BJ (cell line): Measurements from ENCODE around the gene TIA1. TPM values are rescaled to one million over a fixed set of nuclear protein-coding genes. Genes with fewer than 3 reads are reported as not detected.

Experiments used
- CTCF ChIA-PET: fragments of 350-600 bp; formaldehyde crosslinking; extraction: SDS; loops from one replicate; lab custom pipeline; 2021; ENCODE audit warnings: antibody characterized with exemption, inconsistent platforms; lab: Yijun Ruan, JAX
- POLR2A ChIA-PET: fragments of 300-600 bp; sonication (Branson Sonifier 250); formaldehyde crosslinking; extraction: SDS; loops from one replicate; lab custom pipeline; 2021; ENCODE audit warnings: antibody characterized with exemption; lab: Charles Lee
- DNase-seq: peaks from one replicate; pipeline ENCODE4 v3.0.0-alpha.2; 2011; ENCODE audit warnings: low read depth
- H3K27me3 ChIP-seq: 2 replicates; pipeline ENCODE4 v1.6.0; 2011; ENCODE audit warnings: low read length; ENCODE audit not compliant: control insufficient read depth, insufficient read depth
- H3K36me3 ChIP-seq: 2 replicates; pipeline ENCODE4 v1.5.1; 2011; ENCODE audit warnings: low read length; ENCODE audit not compliant: control insufficient read depth, insufficient read depth
- H3K4me3 ChIP-seq: 2 replicates; pipeline ENCODE4 v1.5.1; 2011; ENCODE audit warnings: low read depth, mild to moderate bottlenecking, control low read depth, low read length
- CTCF ChIP-seq: IDR thresholded peaks from 2 replicates; pipeline ENCODE4 v1.5.1; 2011; ENCODE audit warnings: low read depth, mild to moderate bottlenecking, control low read depth, inconsistent platforms, low read length, moderate library complexity; ENCODE audit not compliant: insufficient read depth
- polyA plus RNA-seq: library from polyadenylated mRNA; depleted of rRNA; stranded (reverse); fragments of >200 nt; gene quantifications from 2 replicates; pipeline ENCODE4 v1.2.3, GENCODE V29; 2011

Gene TIA1
- polyA plus RNA-seq, 1 experiment, result 60.1 TPM

DNA sequence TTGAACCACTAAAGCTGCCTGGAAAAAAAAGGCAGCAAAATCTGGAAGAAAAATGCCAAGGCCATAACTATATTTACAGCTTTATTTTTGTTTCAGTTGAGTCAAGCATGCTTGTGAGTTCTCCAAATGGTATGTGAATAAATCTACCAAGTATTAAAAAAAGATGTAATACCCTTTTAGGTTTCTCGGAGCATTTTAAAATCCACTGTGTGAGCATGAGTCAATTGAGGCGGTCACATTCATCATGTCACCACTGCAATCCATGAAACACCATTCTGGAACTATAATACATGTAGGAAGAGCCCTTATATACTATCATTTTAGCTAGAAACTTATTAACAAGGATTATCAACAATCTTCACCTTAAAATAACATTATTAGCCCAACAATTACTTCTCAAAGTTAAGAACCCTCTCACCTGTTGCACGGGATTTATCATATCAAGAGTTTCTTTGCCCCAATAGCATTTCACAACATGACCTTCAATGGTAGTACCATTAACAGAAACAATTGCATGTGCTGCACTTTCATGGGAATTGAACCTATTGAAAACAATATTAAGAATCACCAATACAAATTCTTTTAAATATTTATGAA lies 33.4 kb downstream of the TIA1 start:
- Histone ChIP-seq H3K36me3 (peaks cover 2% of the 10 kb centered on the region), H3K4me3 (no peak overlapping the region), H3K27me3 (no peaks in the 10 kb centered on the region)
- ChIA-PET CTCF (no interaction called here), POLR2A (interaction anchor here (0.6 to 0.9 kb wide), 2 partner anchors 24 to 301 kb away, joined by 3 to 4 read pairs; partner anchors contain the start of genes C2orf42 and MXD1)
- no peak for TF ChIP-seq CTCF
- peak; percentile 90 for DNase-seq

- peaks cover under 1% of the 10 kb centered on the region for H3K36me3 ChIP-seq
Observed at GRCh38 chr2:70214365-70214764, 34.1 kb downstream of the TIA1 start.

GRCh38 chr2:70212298-70212932 lies 36.0 kb downstream of the TIA1 start:
- Histone ChIP-seq H3K36me3 (no peaks in the 10 kb centered on the region; the same call in 1 of the 2 replicates), H3K4me3 (no peak overlapping the region), H3K27me3 (no peaks in the 10 kb centered on the region)
- ChIA-PET CTCF (no interaction called here), POLR2A (no interaction called here)
- no peak for TF ChIP-seq CTCF
- DNase-seq, result no peak

More at GRCh38 chr2:70214365-70214764, 34.1 kb downstream of the TIA1 start:
- no peak for TF ChIP-seq CTCF
- no peaks in the 10 kb centered on the region for H3K27me3 ChIP-seq
- DNase-seq, result no peak
- H3K4me3 ChIP-seq, result no peak overlapping the region
- ChIA-PET POLR2A (interaction anchor here (0.6 to 0.9 kb wide), 2 partner anchors 23 to 300 kb away, joined by 3 to 4 read pairs; partner anchors contain the start of genes C2orf42 and MXD1), CTCF (no interaction called here)

DNA sequence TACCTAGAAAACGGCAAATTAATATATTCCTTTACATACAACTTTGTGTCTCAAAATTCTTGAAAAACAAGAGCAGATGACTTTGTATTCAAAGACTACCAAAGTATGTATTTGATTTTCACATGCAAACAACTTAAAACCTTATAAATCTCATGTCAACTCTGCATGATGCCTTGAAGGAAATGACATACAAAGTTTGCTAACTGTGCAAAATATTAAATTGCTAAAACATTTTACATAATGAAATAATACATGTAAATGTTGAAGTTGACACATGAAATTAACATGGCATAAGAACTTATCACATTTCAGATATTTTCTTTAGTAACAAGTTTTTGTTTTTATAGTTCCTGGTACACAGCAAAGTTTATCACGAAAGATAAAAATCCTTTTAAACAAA lies 36.8 kb downstream of the TIA1 start:
- TF ChIP-seq CTCF, result no peak
- CTCF ChIA-PET, result no interaction called here
- DNase-seq, result no peak

DNA sequence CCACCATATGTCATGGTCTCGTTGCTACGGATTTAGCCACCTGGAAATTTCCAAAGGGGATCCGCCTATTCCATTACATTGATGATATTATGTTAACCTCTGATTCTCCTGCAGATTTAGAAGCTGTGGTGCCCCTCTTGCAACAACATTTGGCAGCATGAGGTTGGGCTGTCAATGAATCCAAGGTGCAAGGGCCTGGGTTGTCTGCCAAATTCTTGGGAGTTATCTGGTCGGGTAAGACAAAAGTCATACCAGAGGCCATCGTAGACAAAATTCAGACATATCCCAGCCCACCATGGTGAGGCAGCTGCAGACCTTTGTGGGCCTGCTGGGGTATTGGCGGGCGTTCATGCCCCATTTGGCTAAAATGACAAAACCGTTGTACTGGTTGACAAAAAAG lies 44.0 kb downstream of the TIA1 start:
- no peak for DNase-seq

More for the DNA sequence above, 36.8 kb downstream of the TIA1 start:
- Histone ChIP-seq H3K27me3 (no peaks in the 10 kb centered on the region), H3K4me3 (no peak overlapping the region), H3K36me3 (no peaks in the 10 kb centered on the region; the same call in 1 of the 2 replicates)
- POLR2A ChIA-PET, result no interaction called here

More for the DNA sequence above, 44.0 kb downstream of the TIA1 start:
- CTCF ChIA-PET, result no interaction called here
- TF ChIP-seq CTCF, result no peak
- Histone ChIP-seq H3K27me3 (no peaks in the 10 kb centered on the region), H3K4me3 (no peak overlapping the region), H3K36me3 (no peaks in the 10 kb centered on the region)
- POLR2A ChIA-PET, result no interaction called here
